Measurements from ENCODE around the gene METTL24.
"Not testable (repeated sequence)": the region's sequence is repeated elsewhere in the genome, so short reads cannot be mapped to it uniquely, and the experiment has no call there.

METTL24 gene

DNA sequence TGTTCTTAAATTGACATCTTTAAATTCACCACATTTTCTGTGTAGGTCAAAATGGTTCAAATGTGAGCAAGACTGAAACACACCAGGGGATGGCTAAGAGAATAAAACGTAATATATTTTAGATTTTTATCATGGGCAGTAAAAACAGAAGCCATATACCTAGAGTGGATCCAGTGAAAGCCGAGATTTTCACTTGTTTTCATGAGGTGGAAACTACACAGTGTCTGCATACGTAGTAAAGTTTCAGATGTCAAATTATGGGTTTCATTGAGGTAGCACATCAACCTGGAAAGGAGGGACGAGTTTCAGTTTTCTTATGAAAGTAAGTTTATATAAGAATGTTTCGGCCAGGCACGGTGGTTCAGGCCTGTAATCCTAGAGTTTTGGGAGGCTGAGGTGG, 25.9 kb downstream of the METTL24 start:
- DNase-seq, result no peak

GRCh38 chr6:110331816-110332215, 26.3 kb downstream of the METTL24 start:
- no peak for DNase-seq

DNA sequence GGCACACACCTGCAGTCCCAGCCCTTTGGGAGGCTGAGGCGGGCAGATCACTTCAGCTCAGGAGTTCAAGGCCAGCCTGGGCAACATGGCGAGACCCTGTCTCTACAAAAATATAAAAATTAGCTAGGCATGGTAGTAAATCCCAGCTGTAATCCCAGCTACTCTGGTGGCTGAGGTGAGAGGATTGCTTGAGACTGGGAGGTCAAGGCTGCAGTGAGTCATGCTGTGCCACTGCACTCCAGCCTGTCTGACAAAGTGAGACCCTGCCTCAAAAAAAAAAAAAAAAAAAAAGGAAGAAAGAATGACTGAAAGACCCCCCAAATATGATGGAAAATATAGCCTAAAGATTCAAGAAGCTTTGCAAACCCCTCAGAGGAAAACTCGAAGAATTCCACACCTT, 26.8 kb downstream of the METTL24 start:
- DNase-seq, result no peak

GRCh38 chr6:110329714-110330436, 28.3 kb downstream of the METTL24 start:
- DNase-seq, result no peak

DNA sequence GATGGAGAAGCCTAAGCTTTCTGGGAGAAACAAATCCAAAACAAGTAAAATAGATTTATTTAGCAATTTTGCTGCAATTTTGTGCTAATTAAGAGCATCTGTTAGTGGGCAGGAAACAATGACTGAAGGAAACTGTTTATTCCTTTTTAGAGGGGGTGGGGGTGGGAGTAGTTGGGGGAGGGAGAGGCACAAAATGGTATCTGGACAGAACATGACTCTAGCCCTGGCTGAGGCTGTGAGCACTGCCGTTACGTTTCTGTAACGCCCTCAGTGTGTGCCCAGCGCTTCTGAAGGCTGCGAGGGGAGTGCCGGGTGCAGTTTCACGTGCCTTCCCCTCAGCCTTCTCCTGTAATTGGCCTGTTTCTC, 28.8 kb downstream of the METTL24 start:
- no peak for DNase-seq

GRCh38 chr6:110328259-110328658, 29.9 kb downstream of the METTL24 start:
- no peak for DNase-seq

- no peak for DNase-seq
Measured at GRCh38 chr6:110327391-110327790, 30.8 kb downstream of the METTL24 start.

DNA sequence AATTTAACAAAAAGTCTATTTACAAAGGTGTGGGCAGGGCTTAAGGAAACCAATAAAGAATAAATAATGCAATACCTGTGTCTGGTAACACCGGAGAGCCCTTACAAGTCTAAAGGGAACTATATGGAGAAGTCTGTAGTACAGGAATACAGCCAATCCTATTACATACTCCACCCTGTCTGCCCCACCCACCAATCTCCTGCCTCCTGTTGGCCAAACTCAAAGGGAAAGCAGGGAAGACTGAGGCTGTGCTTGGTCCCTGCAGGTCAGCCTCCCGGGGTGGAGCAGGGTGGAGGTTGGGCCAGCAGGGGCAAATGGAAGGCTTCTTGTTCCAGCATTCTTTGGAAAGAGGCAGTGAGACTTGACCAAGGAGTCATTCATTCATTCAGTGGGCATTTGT, 31.5 kb downstream of the METTL24 start:
- no peak for DNase-seq

DNA sequence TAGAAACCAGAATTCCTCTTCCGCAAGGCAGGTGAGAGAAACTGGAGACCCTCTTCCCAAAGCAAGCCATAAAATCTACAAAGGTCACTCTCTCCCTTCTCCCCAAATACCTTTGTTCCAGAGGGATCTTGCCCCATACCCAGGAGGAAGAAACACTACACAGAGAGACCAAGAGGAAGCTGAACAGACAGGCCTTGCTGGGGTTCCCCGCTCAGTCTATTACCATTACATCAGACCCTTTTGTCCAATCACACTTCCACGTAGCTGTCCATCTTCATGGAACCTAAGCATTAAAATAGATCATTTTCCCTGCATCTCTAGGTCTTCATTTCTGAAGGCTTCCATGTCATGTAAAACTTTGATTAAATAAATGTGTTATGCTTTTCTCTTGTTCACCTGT, 32.1 kb downstream of the METTL24 start:
- no peak for DNase-seq

DNA sequence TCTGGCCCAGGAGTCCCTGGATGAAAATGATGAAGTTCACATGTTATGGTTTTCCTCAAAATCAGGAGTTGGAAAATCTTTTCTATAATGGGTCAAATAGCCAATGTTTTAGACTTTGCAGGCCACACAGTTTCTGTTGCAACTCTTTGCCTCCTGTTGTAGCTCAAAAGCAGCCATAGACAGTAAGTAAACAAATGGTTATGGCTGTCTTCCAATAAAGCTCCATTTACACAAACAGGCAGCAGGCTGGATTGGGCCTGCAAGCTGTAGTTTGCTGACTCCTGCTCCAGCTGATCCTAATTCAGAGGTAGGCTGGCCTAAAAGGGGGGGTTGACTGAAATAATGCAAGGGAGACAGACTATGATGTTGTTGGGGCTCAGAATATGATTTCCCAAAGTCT, 33.0 kb downstream of the METTL24 start:
- no peak for DNase-seq

DNA sequence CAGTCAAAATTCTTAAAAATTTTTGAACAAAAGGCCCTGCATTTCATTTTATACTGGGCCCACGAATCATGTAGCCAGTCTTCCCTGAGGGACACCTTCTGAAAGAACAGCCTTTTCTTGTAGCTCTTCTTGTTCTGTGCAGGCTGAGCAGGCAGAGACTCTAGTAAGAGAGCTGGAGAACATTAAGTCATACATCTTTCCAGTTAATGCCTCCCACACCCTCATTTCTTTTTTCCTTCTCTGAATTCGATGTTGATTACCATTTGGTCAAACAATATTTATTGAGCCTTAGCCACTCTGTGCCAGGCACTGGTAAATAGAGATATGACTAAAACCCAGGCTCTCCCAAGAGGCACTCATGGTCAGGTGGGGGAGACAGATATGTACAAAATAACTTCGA, 33.6 kb downstream of the METTL24 start:
- no peak for DNase-seq

DNA sequence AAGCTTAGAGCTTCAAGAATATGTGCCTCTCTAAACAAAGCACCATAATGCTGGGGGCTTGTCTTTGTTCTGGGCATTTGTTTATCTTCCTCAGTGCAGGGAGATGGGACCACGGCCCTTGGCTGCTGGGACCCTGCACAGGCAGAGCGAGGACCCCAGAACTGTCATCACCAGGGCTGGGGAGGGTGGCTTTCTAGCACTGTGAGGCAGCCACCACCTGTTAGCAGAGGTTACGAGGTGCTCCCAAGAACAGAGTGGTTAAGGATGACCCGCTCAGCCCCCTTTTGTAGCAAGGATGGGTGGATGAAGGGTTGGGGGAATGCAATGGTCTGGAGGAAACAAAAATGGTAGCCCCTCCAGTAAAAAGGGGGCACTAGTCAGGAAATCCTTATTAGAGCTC, 34.9 kb downstream of the METTL24 start:
- DNase-seq, result no peak

- no peak for DNase-seq
Measured at GRCh38 chr6:110322874-110323242, 35.3 kb downstream of the METTL24 start.

DNA sequence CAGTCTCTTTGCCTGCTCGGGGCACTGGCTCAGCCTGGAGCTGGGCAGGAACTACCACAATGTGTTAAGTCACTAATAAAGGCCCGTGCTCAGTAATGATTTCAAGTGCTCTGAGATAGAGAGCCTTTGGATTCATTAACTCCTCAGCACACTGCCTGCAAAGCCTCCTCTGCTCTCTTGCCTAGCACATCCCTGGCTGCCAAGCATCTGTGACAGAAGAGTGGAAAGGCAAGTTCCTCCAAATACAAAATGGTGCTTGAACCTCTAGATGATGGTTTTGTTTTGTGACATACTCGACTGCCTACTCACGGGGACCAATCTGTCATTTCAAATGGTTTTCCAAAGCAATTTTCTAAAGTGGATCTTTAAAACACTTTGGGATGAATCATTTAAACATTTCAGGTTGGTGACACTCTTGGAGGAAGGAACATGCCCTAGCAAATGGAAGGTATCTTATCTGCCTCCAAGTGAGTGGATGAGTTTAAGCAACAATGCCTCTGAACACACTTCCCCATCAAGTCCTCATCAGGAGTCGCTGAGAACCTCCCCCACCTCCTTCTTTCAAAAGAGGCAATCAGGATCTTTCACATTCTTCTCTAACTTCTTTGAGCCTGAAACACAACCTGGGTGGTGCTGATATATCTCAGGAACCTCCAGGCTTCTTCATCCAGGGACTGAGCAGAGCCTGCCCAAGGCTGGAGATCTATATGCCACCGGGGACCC, 35.8 kb downstream of the METTL24 start:
- no peak for DNase-seq

DNA sequence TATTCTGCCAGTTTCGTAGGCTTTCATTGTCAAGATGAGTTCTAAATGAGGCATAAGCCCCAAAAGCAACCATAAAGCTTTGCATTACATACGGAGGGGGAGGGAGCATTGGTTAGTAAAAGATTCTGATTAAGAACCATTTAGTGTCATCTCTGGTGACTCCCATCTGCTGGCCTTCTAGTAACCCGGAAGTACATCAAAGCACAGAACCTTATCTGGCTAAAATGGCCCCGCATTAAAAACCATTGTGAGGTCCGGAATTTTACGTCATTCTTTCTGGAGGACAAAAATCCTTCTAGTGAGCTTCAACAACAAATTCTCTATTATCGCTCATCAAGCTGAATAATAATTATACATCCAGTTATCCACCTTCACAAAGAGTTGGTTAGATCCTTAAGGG, 37.8 kb downstream of the METTL24 start:
- no peak for DNase-seq

GRCh38 chr6:110319843-110320242, 38.3 kb downstream of the METTL24 start:
- DNase-seq, result no peak

GRCh38 chr6:110319381-110319780, 38.8 kb downstream of the METTL24 start:
- no peak for DNase-seq

DNA sequence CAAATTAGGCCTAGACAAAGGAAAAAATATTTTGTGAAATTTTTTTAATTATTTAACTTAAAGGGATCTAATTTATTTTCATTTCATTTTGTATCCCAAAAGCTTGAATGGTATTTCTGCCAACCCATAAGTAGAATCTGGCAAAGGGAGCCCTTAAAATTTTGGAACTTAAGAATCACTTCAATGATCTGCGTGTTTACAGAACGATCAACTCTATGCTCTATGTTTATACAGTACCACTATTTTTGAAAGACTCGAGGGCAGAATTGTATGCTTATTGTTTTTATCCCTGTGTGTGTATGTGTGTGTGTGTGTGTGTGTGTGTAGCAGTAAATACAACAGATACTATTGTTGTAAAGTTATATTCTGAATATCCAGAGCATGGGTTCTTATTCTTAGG, 39.2 kb downstream of the METTL24 start:
- DNase-seq, result no peak

- DNase-seq, result no peak
Measured at GRCh38 chr6:110317646-110318045, 40.5 kb downstream of the METTL24 start.

- no peak for DNase-seq
Measured at GRCh38 chr6:110317189-110317588, 41.0 kb downstream of the METTL24 start.

DNA sequence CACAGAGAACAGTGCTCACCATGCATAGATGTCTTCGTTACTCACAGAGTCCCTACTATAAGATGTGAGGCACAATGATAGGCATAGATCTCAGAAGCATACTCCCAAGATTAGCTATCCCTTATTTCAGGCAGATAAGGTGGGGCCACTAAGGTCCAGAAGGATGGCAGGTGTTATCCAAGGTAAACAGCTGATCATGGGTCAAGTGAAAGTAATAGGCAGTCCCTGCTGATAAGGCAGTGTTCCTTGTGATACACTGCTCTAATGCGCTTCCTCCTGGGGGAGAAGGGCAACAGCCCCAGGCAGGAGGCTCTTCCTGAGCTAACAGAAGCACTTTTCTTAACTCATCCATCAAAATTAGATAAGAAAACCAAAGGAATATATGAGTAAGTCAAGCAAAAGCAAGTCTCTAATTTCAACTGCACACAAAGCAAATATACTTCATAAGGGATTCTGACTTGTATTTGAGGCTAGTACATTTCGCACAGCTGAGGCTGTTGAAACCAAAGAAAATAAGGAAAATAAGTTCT, 42.2 kb downstream of the METTL24 start:
- no peak for DNase-seq

DNA sequence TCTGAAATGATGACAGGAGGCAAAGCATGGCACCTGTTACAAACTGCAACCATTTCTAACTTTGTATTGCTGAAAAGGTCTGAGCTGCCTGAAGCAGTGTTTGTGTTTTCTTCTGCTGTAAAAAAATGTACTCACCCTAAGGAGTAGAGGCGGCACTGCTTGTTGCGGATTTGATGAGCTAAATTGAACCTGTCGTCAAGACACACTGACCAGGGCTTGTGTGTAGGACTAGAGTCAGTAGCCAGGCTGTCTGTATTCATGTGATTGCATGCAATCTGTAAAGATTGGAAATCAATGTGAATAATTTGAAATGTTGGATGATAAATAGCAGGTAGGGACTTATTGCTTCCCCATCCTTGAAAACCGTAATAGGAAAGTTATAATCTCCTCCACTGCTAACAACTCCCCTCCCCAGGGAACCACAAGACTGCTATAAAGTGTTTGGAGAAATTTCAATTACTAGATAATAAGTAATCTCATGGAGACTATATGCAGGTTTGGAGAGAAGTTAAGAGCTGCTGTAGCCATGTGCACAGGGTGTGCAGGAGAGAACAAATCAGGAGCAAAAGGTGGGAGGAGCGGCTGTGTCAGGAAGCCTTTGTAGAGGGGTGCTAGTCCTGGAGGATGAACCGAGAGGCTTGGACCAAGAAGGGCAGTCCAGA, 42.8 kb downstream of the METTL24 start:
- DNase-seq, result no peak

- DNase-seq, result no peak
Measured at GRCh38 chr6:110310861-110311446, 47.2 kb downstream of the METTL24 start.

GRCh38 chr6:110309432-110309831, 48.7 kb downstream of the METTL24 start:
- not testable (repeated sequence) for DNase-seq

All from amniotic stem cell (primary cell).